NCI-H1694 (cell line): ENCODE data around the gene MINK1.

Source experiments
- DNase-seq: peaks from one replicate; lab custom pipeline; 2025; lab: John Stamatoyannopoulos, UW

The MINK1 gene

DNA sequence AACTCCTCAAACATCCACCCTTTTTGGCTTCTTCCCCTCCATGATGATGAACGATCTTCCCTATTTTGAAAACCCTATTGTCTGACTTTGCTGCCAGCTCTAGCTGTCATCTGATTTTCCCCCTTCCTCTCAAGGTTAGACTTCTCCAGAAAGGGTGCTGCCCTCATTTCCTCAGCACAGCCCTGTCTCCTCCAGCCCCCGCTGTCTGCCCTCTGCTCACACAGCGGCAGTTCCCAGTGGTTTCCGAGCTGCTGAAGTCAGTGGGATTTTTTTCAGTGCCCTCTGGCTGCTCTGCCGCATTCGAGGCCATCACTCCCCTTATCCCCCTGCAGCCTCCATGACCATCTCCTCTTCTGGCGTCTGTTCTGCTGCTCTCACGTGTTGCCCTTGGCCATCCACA is 39.6 kb downstream of the MINK1 start:
- no peak for DNase-seq

GRCh38 chr17:4877089-4877488 is 43.9 kb downstream of the MINK1 start:
- DNase-seq = no peak

- no peak for DNase-seq
Observed at GRCh38 chr17:4879601-4880000, 46.5 kb downstream of the MINK1 start.

DNA sequence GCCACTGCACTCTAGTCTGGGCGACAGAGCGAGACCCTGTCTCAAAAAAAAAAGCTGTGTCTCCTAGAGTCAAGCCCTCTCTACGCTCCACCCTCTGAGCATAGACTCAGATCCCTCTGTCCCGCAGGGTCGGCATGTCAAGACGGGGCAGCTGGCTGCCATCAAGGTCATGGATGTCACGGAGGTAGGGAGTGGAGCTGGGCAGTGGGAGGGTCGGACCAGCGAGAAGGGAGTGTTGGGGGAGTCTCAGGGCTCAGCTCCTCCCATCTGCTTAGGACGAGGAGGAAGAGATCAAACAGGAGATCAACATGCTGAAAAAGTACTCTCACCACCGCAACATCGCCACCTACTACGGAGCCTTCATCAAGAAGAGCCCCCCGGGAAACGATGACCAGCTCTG is 47.7 kb downstream of the MINK1 start:
- DNase-seq = no peak

GRCh38 chr17:4881761-4882555 is 48.8 kb downstream of the MINK1 start:
- DNase-seq = no peak

DNA sequence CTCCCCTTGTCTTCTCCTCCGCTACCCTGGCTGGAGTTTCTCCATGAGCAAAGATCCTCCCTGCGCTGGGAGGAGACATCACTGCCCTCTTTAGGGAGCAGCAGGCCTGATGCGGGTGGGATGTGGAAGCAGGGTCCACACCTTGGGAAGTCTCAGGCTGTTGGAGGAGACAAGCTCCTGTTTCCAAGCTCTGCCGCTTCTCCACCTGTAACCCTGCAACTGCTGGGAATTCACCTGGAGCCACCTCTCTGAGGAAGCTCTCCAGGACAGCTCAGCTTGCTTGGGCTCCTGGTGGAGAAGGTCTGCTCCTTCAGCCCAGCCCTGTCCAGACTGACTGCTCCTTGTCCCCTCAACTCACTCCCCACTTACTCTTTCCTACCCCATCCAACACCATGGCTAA is 51.3 kb downstream of the MINK1 start:
- DNase-seq = no peak

DNA sequence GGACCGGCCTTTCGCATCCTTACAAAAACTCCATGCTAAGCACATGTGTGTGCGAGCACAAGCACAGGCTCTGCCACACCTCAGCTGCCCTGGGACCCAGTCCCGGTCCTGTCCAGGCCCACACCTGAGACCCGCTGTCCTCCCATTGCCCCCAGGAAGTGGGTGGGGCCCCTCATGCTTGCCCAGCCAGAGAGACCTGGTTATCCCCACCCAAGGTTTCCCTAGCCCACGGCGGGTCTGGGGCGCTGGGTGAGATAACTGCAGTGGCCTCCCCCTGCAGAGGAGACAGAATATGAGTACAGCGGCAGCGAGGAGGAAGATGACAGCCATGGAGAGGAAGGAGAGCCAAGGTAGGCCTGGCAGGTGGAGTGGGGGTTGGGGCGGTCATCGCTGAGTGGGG is 53.7 kb downstream of the MINK1 start:
- no peak for DNase-seq

- DNase-seq = no peak
Observed at GRCh38 chr17:4887581-4887980, 54.4 kb downstream of the MINK1 start.

DNA sequence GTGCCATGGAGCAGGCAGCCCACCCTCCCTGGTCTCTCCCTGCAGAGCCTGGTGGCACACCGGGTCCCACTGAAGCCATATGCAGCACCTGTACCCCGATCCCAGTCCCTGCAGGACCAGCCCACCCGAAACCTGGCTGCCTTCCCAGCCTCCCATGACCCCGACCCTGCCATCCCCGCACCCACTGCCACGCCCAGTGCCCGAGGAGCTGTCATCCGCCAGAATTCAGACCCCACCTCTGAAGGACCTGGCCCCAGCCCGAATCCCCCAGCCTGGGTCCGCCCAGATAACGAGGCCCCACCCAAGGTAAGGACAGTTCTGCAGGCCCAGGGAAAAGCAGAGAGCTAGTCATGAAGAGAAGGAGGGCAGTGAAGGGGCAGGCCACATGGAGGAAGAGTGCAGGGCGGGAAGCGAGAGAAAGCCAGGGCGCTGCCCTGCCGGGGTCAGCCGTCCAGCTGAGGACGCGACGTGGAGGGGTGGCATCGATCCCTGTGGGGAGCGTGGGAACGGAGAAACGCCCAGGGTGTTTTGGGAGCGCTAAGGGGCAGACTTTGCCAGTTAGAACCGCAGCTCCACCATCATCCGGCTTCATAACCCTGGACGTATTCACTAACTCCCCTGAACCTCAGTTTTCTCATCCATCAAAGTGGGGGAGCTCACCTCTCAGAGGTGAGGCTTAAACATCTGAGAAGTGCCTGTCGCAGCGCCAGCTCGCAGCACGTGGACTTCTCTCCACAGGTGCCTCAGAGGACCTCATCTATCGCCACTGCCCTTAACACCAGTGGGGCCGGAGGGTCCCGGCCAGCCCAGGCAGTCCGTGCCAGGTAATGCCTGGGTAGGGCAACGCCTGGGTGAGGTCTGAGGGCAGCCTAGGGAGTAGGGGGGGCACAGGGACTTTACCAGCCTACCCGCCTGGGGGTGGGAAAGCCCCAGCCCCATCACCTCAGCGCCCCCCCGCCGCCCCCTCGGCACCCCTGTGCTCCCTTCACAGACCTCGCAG is 58.6 kb downstream of the MINK1 start:
- DNase-seq = no peak

- no peak for DNase-seq
Observed at GRCh38 chr17:4892499-4893221, 59.5 kb downstream of the MINK1 start.

- DNase-seq = no peak
Observed at GRCh38 chr17:4893272-4893671, 60.1 kb downstream of the MINK1 start.

DNA sequence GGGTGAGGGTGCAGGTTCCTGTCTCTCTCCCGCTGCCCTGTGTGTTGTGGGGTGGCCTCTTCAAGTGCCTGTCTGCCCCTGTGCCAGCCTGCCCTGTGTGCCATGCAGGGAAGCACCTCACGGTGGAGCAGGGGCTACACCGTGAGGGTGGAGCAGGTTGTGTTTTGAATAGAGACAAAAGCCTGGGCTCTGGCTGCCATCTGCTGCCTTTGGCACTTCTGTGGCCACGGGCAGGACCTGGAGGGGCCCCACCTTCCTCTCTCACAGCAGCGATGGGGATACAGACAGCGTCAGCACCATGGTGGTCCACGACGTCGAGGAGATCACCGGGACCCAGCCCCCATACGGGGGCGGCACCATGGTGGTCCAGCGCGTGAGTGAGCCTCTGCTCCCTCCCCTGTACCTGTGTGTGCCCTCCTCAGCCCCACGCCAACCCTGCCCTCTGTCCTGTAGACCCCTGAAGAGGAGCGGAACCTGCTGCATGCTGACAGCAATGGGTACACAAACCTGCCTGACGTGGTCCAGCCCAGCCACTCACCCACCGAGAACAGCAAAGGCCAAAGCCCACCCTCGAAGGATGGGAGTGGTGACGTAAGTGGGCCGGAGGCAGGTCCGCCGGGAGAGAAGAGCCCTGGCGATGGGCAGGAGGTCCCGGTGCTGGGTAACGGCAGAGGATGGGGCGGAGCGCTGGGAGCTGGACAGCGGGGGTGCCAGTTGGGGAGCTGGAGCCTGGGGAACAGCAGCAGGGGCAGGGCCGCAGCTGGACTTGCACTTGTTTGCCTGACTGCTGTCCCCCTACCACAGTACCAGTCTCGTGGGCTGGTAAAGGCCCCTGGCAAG is 60.8 kb downstream of the MINK1 start:
- DNase-seq = peak; percentile 62

GRCh38 chr17:4895121-4895520 is 62.0 kb downstream of the MINK1 start:
- no peak for DNase-seq

GRCh38 chr17:4895657-4896331 is 62.7 kb downstream of the MINK1 start:
- DNase-seq = no peak

GRCh38 chr17:4896332-4897197 is 63.4 kb downstream of the MINK1 start:
- DNase-seq = no peak

- no peak for DNase-seq
Observed at GRCh38 chr17:4897198-4897687, 64.1 kb downstream of the MINK1 start.

- DNase-seq = no peak
Observed at GRCh38 chr17:4897785-4898184, 64.6 kb downstream of the MINK1 start.

DNA sequence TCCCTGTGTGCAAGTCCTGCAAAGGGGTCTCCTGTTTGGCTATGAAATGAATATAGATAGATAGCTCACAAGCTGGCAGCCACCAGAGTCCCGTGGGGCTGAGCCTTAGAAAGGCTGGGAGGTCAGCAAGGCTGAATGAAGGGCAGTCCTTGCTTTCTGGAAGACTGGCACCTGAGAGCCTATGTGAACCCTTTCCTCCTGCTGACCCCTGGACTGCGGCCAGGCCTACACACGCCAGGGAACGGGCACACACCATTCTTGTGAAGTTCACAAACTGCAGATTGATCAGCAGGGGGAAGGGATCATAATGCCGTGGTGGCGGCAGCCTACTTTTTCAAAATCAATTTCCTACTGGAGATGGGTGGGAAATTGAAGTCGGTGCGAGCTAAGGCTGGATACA is 65.2 kb downstream of the MINK1 start:
- no peak for DNase-seq

GRCh38 chr17:4898927-4899326 is 65.8 kb downstream of the MINK1 start:
- DNase-seq = no peak
